Neural progenitor cell (in vitro differentiated cells): Measurements from ENCODE around the gene MPP1.

Experiments
- CTCF ChIP-seq: fragments of 200-600 bp; sonication (generic); IDR thresholded peaks from 2 replicates; pipeline ENCODE4 v1.5.1; 2017; ENCODE audit warnings: antibody characterized with exemption, mild to moderate bottlenecking
- EZH2 ChIP-seq: fragments of 200-600 bp; sonication (generic); IDR thresholded peaks from 2 replicates; pipeline ENCODE4 v1.6.1; 2017; ENCODE audit warnings: antibody characterized with exemption, mild to moderate bottlenecking, moderate library complexity
- EZH2phosphoT487 ChIP-seq: fragments of 200-600 bp; sonication (generic); IDR thresholded peaks from 2 replicates; pipeline ENCODE4 v1.6.1; 2017; ENCODE audit warnings: antibody characterized with exemption

GRCh38 chrX:154827194-154828015 is 22.1 kb upstream of the MPP1 start:
- TF ChIP-seq CTCF (no peak), EZH2 (no peak), EZH2phosphoT487 (no peak)
